ENCODE data around the gene CAPN13. TPM values are rescaled to one million over a fixed set of nuclear protein-coding genes. Genes with fewer than 3 reads are reported as not detected.

CAPN13 gene
- total RNA-seq, 1 experiment from 2014 or later, result not detected

DNA sequence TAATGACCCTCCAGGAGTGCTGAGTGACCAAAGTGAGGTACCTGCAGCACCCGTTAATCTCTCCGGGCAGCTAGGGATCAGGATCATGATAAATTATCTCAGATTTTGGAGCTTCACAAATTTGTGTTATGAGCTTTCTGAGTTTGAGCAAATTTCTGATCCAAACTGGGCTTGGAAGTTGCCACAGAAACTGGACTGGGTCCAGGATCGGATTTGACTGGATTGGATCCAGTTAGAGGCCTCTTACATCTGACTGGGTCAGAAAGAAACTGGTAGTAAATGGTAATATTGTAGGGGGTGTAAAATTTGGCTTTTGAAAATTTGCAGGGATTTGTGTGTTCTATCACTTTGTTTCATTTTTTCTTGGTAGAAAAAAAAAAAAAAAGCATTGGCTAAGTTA, 19.7 kb upstream of the CAPN13 start:
- BruUV-seq (replicated peaks), result no TSS peak
- TF ChIP-seq, protein P1, sequence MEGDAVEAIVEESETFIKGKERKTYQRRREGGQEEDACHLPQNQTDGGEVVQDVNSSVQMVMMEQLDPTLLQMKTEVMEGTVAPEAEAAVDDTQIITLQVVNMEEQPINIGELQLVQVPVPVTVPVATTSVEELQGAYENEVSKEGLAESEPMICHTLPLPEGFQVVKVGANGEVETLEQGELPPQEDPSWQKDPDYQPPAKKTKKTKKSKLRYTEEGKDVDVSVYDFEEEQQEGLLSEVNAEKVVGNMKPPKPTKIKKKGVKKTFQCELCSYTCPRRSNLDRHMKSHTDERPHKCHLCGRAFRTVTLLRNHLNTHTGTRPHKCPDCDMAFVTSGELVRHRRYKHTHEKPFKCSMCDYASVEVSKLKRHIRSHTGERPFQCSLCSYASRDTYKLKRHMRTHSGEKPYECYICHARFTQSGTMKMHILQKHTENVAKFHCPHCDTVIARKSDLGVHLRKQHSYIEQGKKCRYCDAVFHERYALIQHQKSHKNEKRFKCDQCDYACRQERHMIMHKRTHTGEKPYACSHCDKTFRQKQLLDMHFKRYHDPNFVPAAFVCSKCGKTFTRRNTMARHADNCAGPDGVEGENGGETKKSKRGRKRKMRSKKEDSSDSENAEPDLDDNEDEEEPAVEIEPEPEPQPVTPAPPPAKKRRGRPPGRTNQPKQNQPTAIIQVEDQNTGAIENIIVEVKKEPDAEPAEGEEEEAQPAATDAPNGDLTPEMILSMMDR (IDR thresholded peaks at IDR 0.05; ENCODE audit: unreplicated experiment), result no peak
- no peaks in the 10 kb centered on the region for H3K4me1 Mint-ChIP-seq (ENCODE audit: insufficient read depth, unreplicated experiment)
- no peak for DNase-seq (ENCODE audit: unreplicated experiment)
- H3K27me3 Mint-ChIP-seq (ENCODE audit: insufficient read depth, unreplicated experiment), result no peaks in the 10 kb centered on the region
- intact Hi-C loops (cut with micrococcal nuclease), result no loop called here
- POLR2A ChIA-PET, result no interaction called here
- no peaks in the 10 kb centered on the region for H3K36me3 Mint-ChIP-seq (ENCODE audit: insufficient read depth, unreplicated experiment)
- no peak overlapping the region for H3K4me3 Mint-ChIP-seq (ENCODE audit: unreplicated experiment)
- CTCF ChIA-PET, result interaction anchor here (0.6 kb wide), 1 partner anchor 343 kb away, joined by 4 read pairs; no protein-coding TSS in a partner anchor
- H3K9me3 Mint-ChIP-seq (ENCODE audit: unreplicated experiment), result peaks cover 5% of the 10 kb centered on the region
- no peak overlapping the region for H3K27ac Mint-ChIP-seq (ENCODE audit: low read depth, unreplicated experiment)

DNA sequence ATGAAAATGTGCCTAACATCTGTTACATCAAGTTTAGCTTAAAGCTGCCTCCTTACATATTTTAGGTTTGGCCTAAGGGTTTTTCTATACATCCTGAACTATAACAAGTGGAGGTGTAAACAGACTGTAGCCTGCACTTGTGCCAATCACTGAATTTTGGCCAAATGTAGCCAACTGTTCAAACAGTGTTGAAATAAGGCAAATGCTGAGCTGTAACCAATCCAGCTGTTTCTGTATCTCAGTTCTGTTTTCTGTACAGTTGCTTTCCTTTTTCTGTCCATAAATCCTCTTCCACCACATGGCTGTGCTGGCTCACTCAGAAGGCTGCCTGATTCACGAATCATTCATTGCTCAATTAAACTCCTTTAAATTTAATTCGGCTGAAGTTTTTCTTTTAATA, 19.2 kb upstream of the CAPN13 start:
- no peak overlapping the region for H3K4me3 Mint-ChIP-seq (ENCODE audit: unreplicated experiment)
- H3K36me3 Mint-ChIP-seq (ENCODE audit: insufficient read depth, unreplicated experiment), result no peaks in the 10 kb centered on the region
- no peaks in the 10 kb centered on the region for H3K27me3 Mint-ChIP-seq (ENCODE audit: insufficient read depth, unreplicated experiment)
- TF ChIP-seq, protein P1 (IDR thresholded peaks at IDR 0.05; ENCODE audit: unreplicated experiment), result no peak
- H3K9me3 Mint-ChIP-seq (ENCODE audit: unreplicated experiment), result peaks cover 5% of the 10 kb centered on the region
- no TSS peak for BruUV-seq (replicated peaks)
- no peaks in the 10 kb centered on the region for H3K4me1 Mint-ChIP-seq (ENCODE audit: insufficient read depth, unreplicated experiment)
- intact Hi-C loops (cut with micrococcal nuclease), result no loop called here
- H3K27ac Mint-ChIP-seq (ENCODE audit: low read depth, unreplicated experiment), result no peak overlapping the region
- DNase-seq (ENCODE audit: unreplicated experiment), result no peak
- POLR2A ChIA-PET, result no interaction called here
- CTCF ChIA-PET, result no interaction called here

DNA sequence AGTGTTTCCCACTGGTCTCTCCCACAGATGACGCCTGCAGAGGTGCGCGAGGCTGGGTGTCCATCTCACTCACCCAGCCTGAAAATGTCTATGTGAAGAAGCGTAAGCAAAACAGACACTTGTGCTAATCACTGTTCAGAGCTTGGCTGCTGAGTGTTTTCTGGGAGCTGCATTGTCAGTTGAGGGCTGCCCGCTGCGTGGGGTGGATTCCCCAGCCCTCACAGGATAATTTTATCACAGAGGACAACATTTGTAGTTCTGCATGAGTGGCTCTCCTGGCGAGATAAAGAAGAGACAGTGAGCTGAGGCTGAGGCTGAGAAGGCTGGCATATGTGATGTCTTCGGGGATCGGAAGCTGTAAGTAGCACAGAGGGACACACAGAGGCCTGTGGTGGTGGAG, 16.2 kb upstream of the CAPN13 start:
- no peak overlapping the region for H3K27ac Mint-ChIP-seq (ENCODE audit: low read depth, unreplicated experiment)
- ChIA-PET POLR2A (no interaction called here), CTCF (no interaction called here)
- no peaks in the 10 kb centered on the region for H3K27me3 Mint-ChIP-seq (ENCODE audit: insufficient read depth, unreplicated experiment)
- H3K4me3 Mint-ChIP-seq (ENCODE audit: unreplicated experiment), result no peak overlapping the region
- no peaks in the 10 kb centered on the region for H3K36me3 Mint-ChIP-seq (ENCODE audit: insufficient read depth, unreplicated experiment)
- H3K4me1 Mint-ChIP-seq (ENCODE audit: insufficient read depth, unreplicated experiment), result no peaks in the 10 kb centered on the region
- H3K9me3 Mint-ChIP-seq (ENCODE audit: unreplicated experiment), result peaks cover 5% of the 10 kb centered on the region
- DNase-seq (ENCODE audit: unreplicated experiment), result no peak
- intact Hi-C loops (cut with micrococcal nuclease), result no loop called here
- no TSS peak for BruUV-seq (replicated peaks)
- TF ChIP-seq, protein P1 (IDR thresholded peaks at IDR 0.05; ENCODE audit: unreplicated experiment), result no peak

DNA sequence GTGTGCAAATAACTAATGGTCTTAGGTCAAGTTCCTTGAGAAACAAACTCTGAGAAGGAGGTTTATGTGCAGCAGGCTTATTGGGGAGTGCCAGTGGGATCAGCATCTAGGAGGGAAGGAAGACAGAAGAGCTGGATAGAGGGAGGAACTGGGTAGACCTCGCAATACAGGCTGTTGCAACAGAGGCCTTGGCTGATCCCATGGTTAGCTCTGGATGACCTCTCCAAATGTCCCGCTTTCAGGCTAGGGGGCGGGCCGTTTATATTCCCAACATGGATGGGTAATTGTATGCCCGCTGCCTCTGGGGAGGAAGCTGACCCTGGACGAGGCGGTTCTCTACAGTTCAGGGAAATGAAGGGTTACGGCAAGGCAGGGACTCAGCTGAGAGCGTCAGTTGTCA, 14.7 kb upstream of the CAPN13 start:
- BruUV-seq (replicated peaks), result no TSS peak

More for the DNA sequence above, 14.7 kb upstream of the CAPN13 start:
- no peaks in the 10 kb centered on the region for H3K4me1 Mint-ChIP-seq (ENCODE audit: insufficient read depth, unreplicated experiment)
- H3K36me3 Mint-ChIP-seq (ENCODE audit: insufficient read depth, unreplicated experiment), result no peaks in the 10 kb centered on the region
- intact Hi-C loops (cut with micrococcal nuclease), result no loop called here
- H3K4me3 Mint-ChIP-seq (ENCODE audit: unreplicated experiment), result no peak overlapping the region
- POLR2A ChIA-PET, result no interaction called here
- H3K27ac Mint-ChIP-seq (ENCODE audit: low read depth, unreplicated experiment), result no peak overlapping the region
- TF ChIP-seq, protein P1 (IDR thresholded peaks at IDR 0.05; ENCODE audit: unreplicated experiment), result no peak
- DNase-seq (ENCODE audit: unreplicated experiment), result no peak
- H3K9me3 Mint-ChIP-seq (ENCODE audit: unreplicated experiment), result peaks cover 4% of the 10 kb centered on the region
- CTCF ChIA-PET, result no interaction called here
- no peaks in the 10 kb centered on the region for H3K27me3 Mint-ChIP-seq (ENCODE audit: insufficient read depth, unreplicated experiment)
